Measurements from ENCODE around the gene CCL21. TPM values are rescaled to one million over a fixed set of nuclear protein-coding genes. Genes with fewer than 3 reads are reported as not detected.
"Not testable (repeated sequence)": the region's sequence is repeated elsewhere in the genome, so short reads cannot be mapped to it uniquely, and the experiment has no call there.

The CCL21 gene
- not detected for total RNA-seq (ENCODE audit: unreplicated experiment)
- long read RNA-seq: 0 reads

GRCh38 chr9:34710023-34710422, at the start of gene CCL21:
CCL21 (minus strand) TSS chr9:34710136; CDS start chr9:34710066, 70 bp downstream.
- DNase-seq: no peak
- peak within 1 kb of the TSS; percentile 16 for H3K27ac Mint-ChIP-seq (ENCODE audit: unreplicated experiment)
- peaks cover 4% of the 10 kb centered on the region for H3K9me3 Mint-ChIP-seq (ENCODE audit: unreplicated experiment)
- H3K27me3 Mint-ChIP-seq (ENCODE audit: unreplicated experiment): no peaks in the 10 kb centered on the region
- no peak within 1 kb of the TSS for H3K4me3 Mint-ChIP-seq (ENCODE audit: unreplicated experiment)
- no peak for TF ChIP-seq CTCF (IDR thresholded peaks at IDR 0.05; ENCODE audit: partially characterized antibody, unreplicated experiment)
- no peaks in the 10 kb centered on the region for H3K36me3 Mint-ChIP-seq (ENCODE audit: unreplicated experiment)
- H3K4me1 Mint-ChIP-seq (ENCODE audit: low read depth, unreplicated experiment): no peaks in the 10 kb centered on the region

GRCh38 chr9:34759432-34760134, 49.6 kb upstream of the CCL21 start:
- no peaks in the 10 kb centered on the region for H3K4me1 Mint-ChIP-seq (ENCODE audit: low read depth, unreplicated experiment)
- no peak for TF ChIP-seq CTCF (IDR thresholded peaks at IDR 0.05; ENCODE audit: partially characterized antibody, unreplicated experiment)
- H3K27me3 Mint-ChIP-seq (ENCODE audit: unreplicated experiment): peaks cover 2% of the 10 kb centered on the region
- no peak for DNase-seq
- H3K27ac Mint-ChIP-seq (ENCODE audit: unreplicated experiment): no peak overlapping the region
- H3K36me3 Mint-ChIP-seq (ENCODE audit: unreplicated experiment): peaks cover 5% of the 10 kb centered on the region
- no peaks in the 10 kb centered on the region for H3K9me3 Mint-ChIP-seq (ENCODE audit: unreplicated experiment)
- H3K4me3 Mint-ChIP-seq (ENCODE audit: unreplicated experiment): no peak overlapping the region

- H3K27ac Mint-ChIP-seq (ENCODE audit: unreplicated experiment); H3K9me3 Mint-ChIP-seq (ENCODE audit: unreplicated experiment); H3K4me3 Mint-ChIP-seq (ENCODE audit: unreplicated experiment); H3K36me3 Mint-ChIP-seq (ENCODE audit: unreplicated experiment); H3K4me1 Mint-ChIP-seq (ENCODE audit: low read depth, unreplicated experiment); H3K27me3 Mint-ChIP-seq (ENCODE audit: unreplicated experiment); DNase-seq: not testable (repeated sequence)
Observed at GRCh38 chr9:34750320-34750719, 40.4 kb upstream of the CCL21 start.

GRCh38 chr9:34746526-34746925, 36.6 kb upstream of the CCL21 start:
- Mint-ChIP-seq H3K4me3 (ENCODE audit: unreplicated experiment) (no peak overlapping the region), H3K9me3 (ENCODE audit: unreplicated experiment) (no peaks in the 10 kb centered on the region), H3K4me1 (ENCODE audit: low read depth, unreplicated experiment) (no peaks in the 10 kb centered on the region), H3K27ac (ENCODE audit: unreplicated experiment) (no peak overlapping the region), H3K27me3 (ENCODE audit: unreplicated experiment) (peaks cover 2% of the 10 kb centered on the region), H3K36me3 (ENCODE audit: unreplicated experiment) (no peaks in the 10 kb centered on the region)
- DNase-seq: no peak
- TF ChIP-seq CTCF (IDR thresholded peaks at IDR 0.05; ENCODE audit: partially characterized antibody, unreplicated experiment): no peak

GRCh38 chr9:34744295-34745221, 34.6 kb upstream of the CCL21 start:
- TF ChIP-seq CTCF (IDR thresholded peaks at IDR 0.05; ENCODE audit: partially characterized antibody, unreplicated experiment): no peak
- H3K27ac Mint-ChIP-seq (ENCODE audit: unreplicated experiment): no peak overlapping the region
- peaks cover 2% of the 10 kb centered on the region for H3K27me3 Mint-ChIP-seq (ENCODE audit: unreplicated experiment)
- no peaks in the 10 kb centered on the region for H3K9me3 Mint-ChIP-seq (ENCODE audit: unreplicated experiment)
- no peaks in the 10 kb centered on the region for H3K4me1 Mint-ChIP-seq (ENCODE audit: low read depth, unreplicated experiment)
- DNase-seq: no peak
- no peak overlapping the region for H3K4me3 Mint-ChIP-seq (ENCODE audit: unreplicated experiment)
- no peaks in the 10 kb centered on the region for H3K36me3 Mint-ChIP-seq (ENCODE audit: unreplicated experiment)
